NCI-H774 (cell line): ENCODE measurements around the gene MAP2K1.
"Not testable (repeated sequence)": the region's sequence is repeated elsewhere in the genome, so short reads cannot be mapped to it uniquely, and the experiment has no call there.

Experiments
- DNase-seq: peaks from one replicate; lab custom pipeline; 2025; lab: John Stamatoyannopoulos, UW

The MAP2K1 gene

DNA sequence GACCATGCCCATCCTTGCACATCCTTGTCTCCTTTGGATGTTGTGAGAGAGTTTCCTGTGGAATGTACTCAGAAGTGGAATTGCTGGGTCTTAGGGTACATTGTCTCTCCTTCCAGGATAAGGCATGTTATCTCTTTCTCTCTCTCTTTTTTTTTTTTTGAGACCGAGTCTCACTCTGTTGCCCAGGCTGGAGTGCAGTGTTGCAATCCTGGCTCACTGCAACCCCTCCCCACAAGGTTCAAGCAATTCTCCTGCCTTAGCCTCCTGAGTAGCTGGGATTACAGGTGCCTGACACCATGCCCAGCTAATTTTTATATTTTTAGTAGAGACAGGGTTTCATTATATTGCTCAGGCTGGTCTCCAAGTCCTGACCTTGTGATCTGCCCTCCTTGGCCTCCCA, 6.3 kb downstream of the MAP2K1 start:
- DNase-seq: not testable (repeated sequence)

DNA sequence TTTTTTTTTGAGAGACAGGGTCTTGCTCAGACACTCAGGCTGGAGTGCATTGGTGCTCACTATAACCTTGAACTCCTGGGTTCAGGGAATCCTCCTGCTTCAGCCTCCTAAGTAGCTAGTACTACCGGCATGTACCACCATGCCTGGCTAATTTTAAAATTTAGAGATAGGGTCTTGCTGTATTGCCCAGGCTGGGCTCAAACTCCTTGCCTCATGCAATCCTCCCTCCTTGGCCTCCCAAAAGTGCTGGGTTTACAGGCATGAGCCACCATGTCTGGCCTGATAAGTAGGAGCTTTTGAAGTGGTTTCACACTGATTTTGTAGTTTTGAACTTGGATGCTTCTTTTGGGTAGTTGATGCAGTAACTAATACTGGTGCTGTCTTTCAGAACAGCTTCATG, 7.8 kb downstream of the MAP2K1 start:
- no peak for DNase-seq

DNA sequence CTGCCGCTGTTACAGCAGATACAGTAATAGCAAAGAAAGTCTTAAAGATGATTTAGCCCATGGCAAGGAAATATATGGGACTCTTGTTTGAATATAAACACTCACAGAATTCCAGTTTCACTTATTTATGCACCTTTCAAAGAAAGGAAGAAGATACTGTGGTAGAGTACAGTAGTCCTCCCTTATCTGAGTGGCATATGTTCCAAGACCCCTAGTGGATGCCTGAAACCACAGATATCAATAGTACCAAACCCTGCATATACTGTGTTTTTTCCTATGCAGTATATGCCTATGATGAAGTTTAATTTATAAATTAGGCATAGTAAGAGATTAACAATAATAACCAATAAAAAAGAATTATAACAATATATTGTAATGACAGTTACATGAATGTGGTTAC, 8.2 kb downstream of the MAP2K1 start:
- DNase-seq: no peak

DNA sequence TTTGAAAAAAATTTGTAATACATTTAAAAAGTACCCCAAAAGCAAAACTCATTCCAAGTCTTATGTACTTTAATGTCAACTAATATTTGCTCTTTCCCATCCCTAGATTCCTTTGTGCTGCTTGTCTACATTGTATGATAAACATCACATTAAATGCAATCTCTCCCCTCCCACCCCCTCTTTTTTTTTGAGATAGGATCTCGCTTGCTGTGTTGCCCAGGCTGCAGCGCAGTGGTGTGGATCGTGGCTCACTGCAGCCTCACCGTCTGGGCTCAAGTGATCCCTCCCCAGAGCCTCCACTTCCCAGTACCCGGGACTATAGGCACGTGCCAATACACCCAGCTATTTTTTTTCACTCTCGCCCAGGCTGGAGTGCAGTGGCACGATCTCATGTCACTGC, 12.6 kb downstream of the MAP2K1 start:
- DNase-seq: no peak

GRCh38 chr15:66400351-66400774, 13.7 kb downstream of the MAP2K1 start:
- DNase-seq: no peak

DNA sequence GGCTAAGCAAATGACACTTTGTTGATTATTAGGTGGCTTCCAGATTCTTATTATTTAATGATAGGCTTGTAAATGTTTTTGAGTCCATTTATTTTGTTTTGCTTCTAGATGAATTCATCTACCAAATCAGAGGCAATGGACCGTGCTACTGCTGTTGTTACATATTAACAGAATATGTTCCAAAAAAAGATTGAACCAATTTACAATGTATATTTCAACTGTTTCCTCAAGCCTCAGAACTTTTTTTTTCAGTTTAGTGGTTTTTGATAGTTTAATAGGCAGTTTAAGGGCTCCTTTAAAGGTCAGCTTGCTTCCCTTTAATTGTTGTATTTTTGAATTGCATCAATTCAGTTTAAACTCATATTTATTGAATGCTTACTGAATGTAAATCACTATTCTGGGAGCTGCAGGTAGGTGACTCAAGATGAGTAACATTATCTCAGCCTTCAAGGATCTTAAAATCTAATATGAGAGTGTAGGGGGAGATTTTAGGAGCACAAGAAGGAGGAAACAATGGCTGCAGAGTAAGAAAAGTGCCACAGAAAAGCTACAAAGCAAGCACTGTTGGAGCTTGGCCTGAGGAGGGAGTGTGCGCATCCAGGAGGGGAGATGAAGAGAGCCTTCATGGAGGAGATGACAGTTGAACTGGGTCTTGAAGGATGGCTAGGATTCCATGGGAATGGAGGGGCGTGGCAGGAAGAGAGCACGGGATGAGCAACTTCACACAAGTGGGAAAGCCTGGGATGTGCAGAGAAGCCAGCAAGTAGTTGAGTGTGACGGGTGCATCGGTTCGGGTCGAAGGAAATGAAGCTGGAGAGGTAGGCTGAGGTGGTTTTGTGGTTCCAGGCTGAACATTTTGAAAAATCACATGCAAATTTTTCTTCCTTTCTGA, 14.7 kb downstream of the MAP2K1 start:
- DNase-seq: no peak

DNA sequence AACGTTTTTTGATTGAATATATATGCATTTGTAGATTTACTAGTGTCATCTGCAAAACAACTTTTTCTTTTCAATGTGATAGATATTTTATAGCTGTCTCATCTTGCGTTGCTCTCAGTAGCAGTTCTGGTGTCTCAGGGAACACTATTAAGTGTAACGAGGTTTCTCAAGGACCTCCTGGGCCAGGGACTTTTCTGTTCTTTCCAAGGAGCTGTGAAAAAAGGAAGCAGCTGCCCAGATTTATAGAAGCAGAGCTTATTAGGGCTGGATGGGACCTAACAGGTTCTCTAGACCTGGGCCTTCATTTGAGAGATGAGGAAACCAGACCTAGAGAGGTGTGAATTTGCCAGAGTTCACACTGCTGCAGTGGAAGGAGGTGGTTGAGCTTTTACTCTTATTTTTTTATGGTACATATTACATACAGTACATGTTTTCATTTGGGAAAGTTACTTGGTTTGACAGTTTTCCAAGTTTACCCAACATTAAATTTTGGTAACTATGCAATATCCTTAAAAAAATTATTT, 16.1 kb downstream of the MAP2K1 start:
- no peak for DNase-seq

- DNase-seq: no peak
Observed at GRCh38 chr15:66403323-66403722, 16.6 kb downstream of the MAP2K1 start.

- DNase-seq: no peak
Observed at GRCh38 chr15:66404122-66404521, 17.4 kb downstream of the MAP2K1 start.

DNA sequence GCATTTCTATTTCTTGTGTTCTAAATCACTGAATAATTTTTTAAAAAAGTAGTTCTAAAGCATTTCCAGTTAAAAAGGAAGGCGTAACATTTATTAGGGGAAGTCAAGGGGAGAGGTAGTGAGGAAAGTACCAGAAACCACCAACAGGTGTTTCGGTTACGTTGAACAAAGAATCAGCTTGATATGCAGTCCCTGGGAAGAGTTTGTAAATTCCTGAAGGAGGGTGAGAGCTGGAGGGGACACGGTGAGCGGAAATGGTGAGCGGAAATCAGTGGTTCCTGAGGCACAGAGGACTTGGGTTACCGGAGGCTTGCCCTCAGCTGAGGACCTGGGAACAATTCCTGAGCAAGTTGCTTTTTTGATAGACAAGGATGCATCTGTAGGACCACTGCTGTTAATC, 17.8 kb downstream of the MAP2K1 start:
- DNase-seq: no peak

DNA sequence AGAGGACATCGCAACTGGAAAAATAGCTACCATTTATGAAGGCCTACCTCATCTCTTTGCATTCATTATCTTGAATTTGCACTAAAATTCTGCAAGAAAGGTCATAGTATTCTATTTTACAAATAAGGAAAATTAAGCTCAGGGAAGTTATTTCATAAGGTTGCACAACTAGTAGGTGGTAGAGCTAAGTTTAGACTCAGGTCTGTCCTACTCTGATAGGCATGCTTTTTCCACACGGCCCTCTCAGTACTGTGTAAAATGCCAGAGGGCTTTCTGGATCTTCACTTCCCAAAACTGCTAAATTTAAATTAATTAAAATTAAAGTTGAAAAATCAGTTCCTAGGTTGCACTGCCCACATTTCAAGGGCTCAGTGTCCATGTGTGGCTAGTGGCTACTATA, 18.3 kb downstream of the MAP2K1 start:
- no peak for DNase-seq

GRCh38 chr15:66405615-66406014, 18.9 kb downstream of the MAP2K1 start:
- DNase-seq: peak; percentile 34

GRCh38 chr15:66408254-66408653, 21.5 kb downstream of the MAP2K1 start:
- no peak for DNase-seq

DNA sequence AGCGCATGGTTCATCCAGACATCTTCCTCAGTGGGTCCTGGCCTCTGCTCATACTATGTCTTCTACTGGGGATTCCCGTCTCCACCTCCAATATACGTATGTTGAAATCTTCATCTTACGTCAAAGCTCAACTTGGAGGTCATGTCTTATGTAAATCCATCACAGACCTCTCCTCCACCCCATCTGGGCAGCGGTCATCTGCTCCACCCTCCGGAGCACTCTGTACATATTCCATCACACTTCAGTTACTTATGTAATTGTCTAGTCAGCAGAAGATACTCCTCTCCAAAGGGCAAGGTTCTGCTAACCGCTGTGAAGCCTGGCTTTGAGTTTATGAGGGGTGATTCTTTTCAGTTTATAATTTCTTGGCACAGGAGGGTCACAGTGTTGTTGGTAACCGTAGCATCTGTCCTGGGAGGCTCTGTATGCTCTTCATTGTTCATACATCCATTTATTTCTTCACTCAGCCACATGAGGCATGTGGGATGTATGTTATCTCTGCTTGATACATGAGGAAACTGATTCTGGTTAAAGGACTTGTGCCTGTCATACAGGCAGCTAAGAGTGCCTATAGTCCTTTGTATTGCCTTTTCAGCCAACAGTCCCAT, 22.1 kb downstream of the MAP2K1 start:
- DNase-seq: no peak

DNA sequence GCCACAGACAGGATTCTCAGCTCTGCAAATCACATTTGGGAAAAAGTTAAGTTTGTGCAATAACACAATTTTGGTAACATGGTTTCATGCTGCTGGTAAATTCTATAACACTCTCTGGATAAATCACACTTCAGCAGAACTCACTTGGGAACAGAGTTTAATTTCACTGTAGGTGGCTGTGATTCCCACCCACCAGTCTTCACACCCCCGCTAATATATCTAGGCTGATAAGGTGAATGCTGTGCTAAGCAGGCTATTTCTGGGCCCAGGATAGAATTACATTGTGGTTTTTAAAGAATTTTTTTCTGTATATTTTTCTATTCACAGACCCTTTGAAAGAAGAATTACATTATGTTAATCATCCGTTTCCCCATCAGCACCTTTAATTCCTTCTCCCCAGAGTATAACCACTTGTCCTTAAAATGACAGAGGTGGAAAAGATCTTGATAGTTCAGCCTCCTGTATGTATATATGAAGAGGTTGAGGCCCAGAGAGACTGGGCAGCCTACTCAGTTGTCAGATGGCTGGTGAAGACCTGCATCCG, 22.9 kb downstream of the MAP2K1 start:
- DNase-seq: no peak

DNA sequence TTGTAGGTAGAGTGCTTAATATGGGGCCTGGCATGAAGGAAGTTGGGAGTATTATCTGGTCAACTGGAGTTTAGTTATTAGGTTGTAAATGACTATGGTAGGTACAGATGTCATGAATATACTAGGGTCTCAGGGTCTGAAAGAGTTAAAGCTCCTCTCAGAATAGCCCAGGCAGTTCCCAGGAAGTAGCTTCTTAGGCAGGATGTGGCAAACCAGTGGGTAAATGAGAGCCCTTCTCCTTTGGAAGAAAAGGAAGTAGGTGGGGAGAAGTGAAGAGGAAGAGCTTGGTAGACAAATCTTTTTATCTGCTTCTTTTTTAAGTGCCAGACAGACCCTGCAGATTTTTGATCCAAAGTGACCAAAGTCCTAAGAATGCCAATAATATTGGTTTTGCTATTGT, 24.5 kb downstream of the MAP2K1 start:
- DNase-seq: no peak

- DNase-seq: no peak
Observed at GRCh38 chr15:66412220-66412619, 25.5 kb downstream of the MAP2K1 start.

GRCh38 chr15:66413579-66413978, 26.9 kb downstream of the MAP2K1 start:
- no peak for DNase-seq

DNA sequence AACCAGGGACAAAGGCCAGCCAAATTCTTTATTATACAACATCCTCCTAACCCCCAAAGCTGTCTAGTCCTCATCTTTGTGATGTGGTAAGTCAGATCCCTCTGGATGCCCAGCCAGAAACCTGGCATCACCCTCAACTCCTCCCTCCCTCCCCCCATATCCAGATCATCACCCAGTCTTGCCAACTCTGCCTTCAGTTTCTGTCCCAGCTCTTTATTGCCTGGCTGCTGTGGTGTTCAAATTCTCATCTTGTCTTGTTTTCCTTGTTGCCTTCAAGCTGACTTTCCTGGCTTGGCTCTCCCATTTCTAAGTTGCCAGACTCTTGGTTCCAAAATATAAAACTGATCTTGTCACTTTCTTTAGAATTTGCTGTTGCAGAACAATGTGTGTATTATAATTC, 28.6 kb downstream of the MAP2K1 start:
- no peak for DNase-seq

GRCh38 chr15:66417736-66418135, 31.0 kb downstream of the MAP2K1 start:
- no peak for DNase-seq

DNA sequence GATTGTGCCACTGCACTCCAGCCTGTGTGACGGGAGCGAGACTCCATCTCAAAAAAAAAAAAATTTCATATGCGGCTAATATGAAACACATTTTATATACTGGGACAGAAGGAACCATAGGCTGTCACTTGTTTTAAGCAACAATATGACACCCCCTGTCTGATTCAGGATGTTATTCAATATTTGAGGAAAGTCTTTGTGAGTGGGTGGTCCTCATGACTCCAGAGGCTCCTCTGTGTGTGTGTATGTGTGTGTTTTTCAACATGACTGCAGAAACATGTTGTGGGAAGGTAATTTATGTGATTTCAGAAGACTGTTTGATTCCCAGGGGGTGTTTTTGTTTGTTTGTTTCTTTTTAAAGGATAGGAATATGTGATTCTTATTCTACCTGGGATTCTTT, 32.8 kb downstream of the MAP2K1 start:
- no peak for DNase-seq

GRCh38 chr15:66422347-66422746, 35.6 kb downstream of the MAP2K1 start:
- no peak for DNase-seq

- DNase-seq: no peak
Observed at GRCh38 chr15:66423149-66423548, 36.4 kb downstream of the MAP2K1 start.
